ENCODE measurements around the gene DPP6. TPM values are rescaled to one million over a fixed set of nuclear protein-coding genes. Genes with fewer than 3 reads are reported as not detected.

DPP6 gene
- total RNA-seq, 4 donors from 2014 or later, result 0.94 to 1.9 TPM; not detected in 2

DNA sequence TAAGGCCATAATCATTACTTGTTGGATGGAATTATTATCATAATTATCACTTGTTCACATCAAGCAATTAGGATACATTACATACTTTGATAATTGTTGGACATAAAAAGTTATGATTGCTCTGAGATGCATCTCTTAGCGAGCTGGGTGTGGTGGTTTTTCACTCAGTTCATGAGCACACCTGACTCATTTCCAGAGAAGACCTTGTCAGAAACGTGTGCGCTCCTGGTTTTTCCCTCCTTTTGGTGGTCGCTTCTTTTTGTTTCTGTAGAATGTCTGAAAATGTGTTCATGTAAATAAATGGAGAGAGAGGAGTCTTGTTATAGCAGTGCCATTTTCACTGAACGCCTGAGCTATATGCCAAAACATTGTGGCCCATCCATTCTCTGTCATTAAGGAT lies 809.4 kb downstream of the DPP6 start:
- H3K4me1 ChIP-seq, result no peaks in the 10 kb centered on the region
- intact Hi-C loops (cut with DNase I; ENCODE audit: low total_unique reads), result no loop called here
- ATAC-seq, result no peak

DNA sequence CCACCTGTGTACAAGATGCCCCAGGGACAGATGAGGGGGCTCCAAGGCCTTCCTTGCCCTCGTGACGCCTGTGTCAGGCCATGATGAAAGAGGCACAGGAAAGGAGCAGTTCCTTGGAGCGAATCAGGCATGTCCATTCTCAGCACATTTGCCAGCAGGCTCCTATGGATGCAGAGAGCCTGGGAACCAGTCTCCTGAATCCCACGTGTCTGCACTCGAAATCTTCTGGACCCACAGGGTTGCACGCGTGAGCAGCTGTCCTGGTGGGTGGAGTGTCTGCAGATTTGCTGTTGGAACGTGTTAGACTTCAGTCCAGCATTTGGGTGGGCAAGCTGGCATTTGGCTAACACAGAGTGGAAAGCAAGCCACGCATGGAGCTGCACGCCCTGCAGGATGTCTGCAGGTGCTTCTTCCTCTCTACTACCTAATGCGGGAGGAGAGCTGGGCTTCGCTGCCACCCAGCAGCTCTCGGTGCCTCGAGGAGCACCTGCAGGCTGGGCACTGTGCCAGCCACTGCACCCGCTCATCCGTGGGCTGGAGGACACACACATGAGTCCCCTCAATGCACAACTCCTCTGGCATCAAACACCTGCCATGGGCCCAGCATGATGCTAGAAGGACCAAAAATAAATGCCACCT lies 810.1 kb downstream of the DPP6 start:
- no peaks in the 10 kb centered on the region for H3K4me1 ChIP-seq
- no peaks in the 10 kb centered on the region for H3K9me3 ChIP-seq
- intact Hi-C loops (cut with DNase I; ENCODE audit: low total_unique reads) (no loop called here), in situ Hi-C loops (cut with MboI; ENCODE audit: low sequenced_read_pairs in 4 of 4) (no loop called here)
- no peak for ATAC-seq
- TF ChIP-seq, protein P1, sequence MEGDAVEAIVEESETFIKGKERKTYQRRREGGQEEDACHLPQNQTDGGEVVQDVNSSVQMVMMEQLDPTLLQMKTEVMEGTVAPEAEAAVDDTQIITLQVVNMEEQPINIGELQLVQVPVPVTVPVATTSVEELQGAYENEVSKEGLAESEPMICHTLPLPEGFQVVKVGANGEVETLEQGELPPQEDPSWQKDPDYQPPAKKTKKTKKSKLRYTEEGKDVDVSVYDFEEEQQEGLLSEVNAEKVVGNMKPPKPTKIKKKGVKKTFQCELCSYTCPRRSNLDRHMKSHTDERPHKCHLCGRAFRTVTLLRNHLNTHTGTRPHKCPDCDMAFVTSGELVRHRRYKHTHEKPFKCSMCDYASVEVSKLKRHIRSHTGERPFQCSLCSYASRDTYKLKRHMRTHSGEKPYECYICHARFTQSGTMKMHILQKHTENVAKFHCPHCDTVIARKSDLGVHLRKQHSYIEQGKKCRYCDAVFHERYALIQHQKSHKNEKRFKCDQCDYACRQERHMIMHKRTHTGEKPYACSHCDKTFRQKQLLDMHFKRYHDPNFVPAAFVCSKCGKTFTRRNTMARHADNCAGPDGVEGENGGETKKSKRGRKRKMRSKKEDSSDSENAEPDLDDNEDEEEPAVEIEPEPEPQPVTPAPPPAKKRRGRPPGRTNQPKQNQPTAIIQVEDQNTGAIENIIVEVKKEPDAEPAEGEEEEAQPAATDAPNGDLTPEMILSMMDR (IDR thresholded peaks at IDR 0.05 in 4 of 5, conservative IDR thresholded peaks at IDR 0.05 in 1 of 5), result no peak
- no peak for TF ChIP-seq POLR2A (IDR thresholded peaks at IDR 0.05)
- no peaks in the 10 kb centered on the region for H3K36me3 ChIP-seq
- no peak for DNase-seq
- peaks cover 0 to under 1% (median 0%) of the 10 kb centered on the region in 3 donors for H3K27me3 ChIP-seq
- H3K4me3 ChIP-seq, result no peak overlapping the region
- H3K27ac ChIP-seq, result no peak overlapping the region

More for the DNA sequence above, 809.4 kb downstream of the DPP6 start:
- Histone ChIP-seq H3K4me3 (no peak overlapping the region), H3K27me3 (no peaks in the 10 kb centered on the region), H3K36me3 (no peaks in the 10 kb centered on the region), H3K9me3 (no peaks in the 10 kb centered on the region), H3K27ac (no peak overlapping the region)
- in situ Hi-C loops (cut with MboI; ENCODE audit: low sequenced_read_pairs in 4 of 4), result no loop called here
- DNase-seq, result no peak
- TF ChIP-seq, protein P1 (IDR thresholded peaks at IDR 0.05 in 4 of 5, conservative IDR thresholded peaks at IDR 0.05 in 1 of 5), result no peak
- TF ChIP-seq POLR2A (IDR thresholded peaks at IDR 0.05), result no peak

DNA sequence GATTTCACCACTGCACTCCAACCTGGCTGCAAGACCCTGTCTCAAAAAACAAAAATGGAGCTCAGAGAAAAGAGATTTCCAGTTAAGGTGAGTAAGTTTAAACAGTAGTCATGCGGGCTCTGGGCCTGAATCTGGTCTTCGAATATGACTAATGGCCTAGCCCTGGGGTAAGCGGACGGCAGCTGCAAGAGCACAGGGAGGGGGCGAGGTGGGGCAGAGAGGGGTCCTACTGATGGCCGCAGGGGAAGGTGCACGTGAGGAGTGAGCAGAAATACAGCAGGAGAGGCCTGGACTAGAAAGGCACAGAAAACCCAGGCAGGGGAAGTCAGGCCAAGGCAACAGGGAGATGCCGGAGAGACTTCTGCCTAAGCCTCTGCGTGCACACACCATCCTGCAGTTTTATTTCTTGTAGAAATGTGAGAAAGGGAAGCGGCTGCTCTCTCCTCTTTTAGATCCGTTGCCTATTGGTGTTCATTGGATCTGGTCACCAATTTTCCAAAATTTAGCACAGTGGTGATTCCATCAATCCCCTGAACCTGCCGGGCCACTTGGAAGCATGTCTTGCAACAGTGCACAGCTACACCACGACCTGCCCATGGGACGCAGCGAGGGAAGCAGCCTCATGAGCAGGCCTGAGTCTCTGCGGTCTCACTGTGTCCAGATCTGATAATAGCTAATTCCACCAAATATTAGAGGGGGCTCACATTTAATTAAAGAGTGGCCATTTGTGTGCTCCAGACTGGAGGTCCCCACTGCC lies 811.7 kb downstream of the DPP6 start:
- no peak overlapping the region for H3K4me3 ChIP-seq
- TF ChIP-seq, protein P1 (IDR thresholded peaks at IDR 0.05 in 4 of 5, conservative IDR thresholded peaks at IDR 0.05 in 1 of 5), result no peak
- TF ChIP-seq POLR2A (IDR thresholded peaks at IDR 0.05), result no peak
- no peaks in the 10 kb centered on the region for H3K4me1 ChIP-seq
- no peaks in the 10 kb centered on the region for H3K36me3 ChIP-seq
- no peak overlapping the region for H3K27ac ChIP-seq
- in situ Hi-C loops (cut with MboI; ENCODE audit: low sequenced_read_pairs in 4 of 4), result no loop called here
- ATAC-seq (no peak), DNase-seq (no peak)
- peaks cover 0 to 4% (median 0%) of the 10 kb centered on the region in 3 donors for H3K27me3 ChIP-seq
- H3K9me3 ChIP-seq, result no peaks in the 10 kb centered on the region
- intact Hi-C loops (cut with DNase I; ENCODE audit: low total_unique reads), result no loop called here

DNA sequence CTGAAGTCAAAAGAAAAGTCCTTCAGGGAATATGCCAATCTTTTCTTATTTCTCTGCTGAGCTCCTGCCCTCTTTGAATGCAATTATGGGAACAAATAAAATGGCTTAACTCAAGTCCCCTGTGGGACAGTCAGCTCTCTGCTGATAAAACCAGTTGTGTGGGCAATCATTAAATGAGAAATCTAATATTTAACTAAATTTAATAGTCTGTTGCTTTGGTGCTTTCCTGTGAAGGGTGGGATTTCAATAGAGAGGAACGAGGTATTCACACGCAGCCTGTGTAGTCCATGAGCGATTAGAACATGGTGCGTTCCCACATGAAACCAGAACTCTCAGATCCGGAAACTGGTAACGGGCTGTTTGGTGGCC lies 812.3 kb downstream of the DPP6 start:
- H3K27ac ChIP-seq, result no peak overlapping the region

More for the DNA sequence above, 812.3 kb downstream of the DPP6 start:
- DNase-seq, result no peak
- intact Hi-C loops (cut with DNase I; ENCODE audit: low total_unique reads), result no loop called here
- in situ Hi-C loops (cut with MboI; ENCODE audit: low sequenced_read_pairs in 4 of 4), result no loop called here
- Histone ChIP-seq H3K4me3 (no peak overlapping the region), H3K27me3 (peaks cover 0 to 4% (median 0%) of the 10 kb centered on the region in 3 donors), H3K36me3 (no peaks in the 10 kb centered on the region), H3K9me3 (no peaks in the 10 kb centered on the region), H3K4me1 (no peaks in the 10 kb centered on the region)
- TF ChIP-seq, protein P1 (IDR thresholded peaks at IDR 0.05 in 4 of 5, conservative IDR thresholded peaks at IDR 0.05 in 1 of 5), result no peak
- TF ChIP-seq POLR2A (IDR thresholded peaks at IDR 0.05), result no peak
- ATAC-seq, result no peak
